Activated CD4-positive, alpha-beta T cell treated with anti-CD3 and anti-CD28 coated beads, Interleukin-2, amount 50 U/mL, for 16 hours (primary cell): ENCODE measurements around the gene LRSAM1.

Experiments
- DNase-seq: peaks from one replicate; pipeline ENCODE4 v3.0.0-alpha.2; 2020

LRSAM1 gene

DNA sequence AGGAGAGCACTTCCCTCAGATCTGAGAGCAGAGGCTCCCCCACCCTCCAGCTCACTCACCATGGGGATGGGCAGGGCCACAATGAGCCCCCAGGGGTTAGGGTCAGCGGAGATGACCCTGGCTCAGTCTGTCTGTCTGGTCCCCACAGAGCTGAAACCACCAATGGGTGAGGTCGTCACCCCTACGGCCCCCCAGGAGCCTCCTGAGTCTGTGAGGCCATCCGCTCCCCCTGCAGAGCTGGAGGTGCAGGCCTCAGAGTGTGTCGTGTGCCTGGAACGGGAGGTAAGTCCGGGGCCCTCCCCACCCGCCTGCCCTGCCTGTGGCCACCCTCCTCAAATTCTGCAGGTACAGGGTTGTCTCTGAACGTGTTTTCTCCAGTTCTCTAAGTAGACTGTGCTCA is 49.6 kb downstream of the LRSAM1 start:
- DNase-seq: no peak

DNA sequence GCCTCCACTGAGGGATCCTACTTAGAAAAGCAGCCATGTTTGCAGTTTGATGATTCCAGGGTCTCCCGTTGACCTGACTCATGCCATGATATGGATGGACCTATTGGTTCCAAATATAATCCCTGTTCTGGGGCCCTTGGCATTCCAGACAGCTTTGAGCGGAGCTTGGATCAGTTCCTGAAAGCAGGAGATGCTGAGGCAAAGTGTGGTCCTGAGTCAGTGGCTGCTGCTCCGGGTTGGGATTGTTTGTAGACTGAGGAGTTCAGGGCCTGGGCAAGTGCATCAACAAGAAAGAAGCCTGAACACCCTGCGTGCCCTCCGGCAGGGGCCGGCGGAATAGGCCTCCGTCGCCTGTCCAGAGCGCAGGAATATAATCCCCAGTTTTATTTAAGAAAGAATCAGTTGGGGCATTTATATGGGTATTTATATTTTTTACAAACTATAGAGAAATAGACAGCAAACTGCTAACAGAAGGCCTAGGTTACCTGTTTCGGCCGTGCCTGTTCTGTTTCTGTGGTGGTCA is 50.6 kb downstream of the LRSAM1 start:
- no peak for DNase-seq

DNA sequence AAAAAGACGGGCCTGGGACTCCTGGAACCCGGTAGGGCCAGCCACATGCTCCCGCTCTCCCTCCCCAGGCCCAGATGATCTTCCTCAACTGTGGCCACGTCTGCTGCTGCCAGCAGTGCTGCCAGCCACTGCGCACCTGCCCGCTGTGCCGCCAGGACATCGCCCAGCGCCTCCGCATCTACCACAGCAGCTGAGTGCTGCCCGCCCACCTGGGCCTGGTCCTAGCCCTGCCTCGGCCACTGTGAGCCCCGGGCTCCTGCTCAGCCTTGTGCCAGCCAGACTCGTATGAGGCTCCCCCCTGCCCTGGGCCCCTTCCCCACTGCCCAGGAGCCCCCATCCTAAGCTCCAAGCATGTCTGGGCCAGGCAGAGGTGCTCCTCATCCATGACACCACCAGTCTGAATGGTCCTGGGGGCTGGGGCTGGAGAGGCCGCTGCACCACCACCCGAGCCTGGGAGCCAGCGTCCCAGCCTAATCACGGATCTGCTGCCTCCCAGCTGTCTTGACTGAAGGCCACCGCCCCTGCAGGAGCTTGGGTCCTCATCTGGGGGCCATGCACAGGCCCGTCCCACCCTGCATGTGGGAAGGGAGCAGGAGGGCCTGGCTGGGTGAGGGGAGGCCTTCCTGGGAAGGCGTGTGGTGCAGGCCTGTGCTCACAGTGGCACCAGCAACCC is 51.5 kb downstream of the LRSAM1 start:
- DNase-seq: no peak

DNA sequence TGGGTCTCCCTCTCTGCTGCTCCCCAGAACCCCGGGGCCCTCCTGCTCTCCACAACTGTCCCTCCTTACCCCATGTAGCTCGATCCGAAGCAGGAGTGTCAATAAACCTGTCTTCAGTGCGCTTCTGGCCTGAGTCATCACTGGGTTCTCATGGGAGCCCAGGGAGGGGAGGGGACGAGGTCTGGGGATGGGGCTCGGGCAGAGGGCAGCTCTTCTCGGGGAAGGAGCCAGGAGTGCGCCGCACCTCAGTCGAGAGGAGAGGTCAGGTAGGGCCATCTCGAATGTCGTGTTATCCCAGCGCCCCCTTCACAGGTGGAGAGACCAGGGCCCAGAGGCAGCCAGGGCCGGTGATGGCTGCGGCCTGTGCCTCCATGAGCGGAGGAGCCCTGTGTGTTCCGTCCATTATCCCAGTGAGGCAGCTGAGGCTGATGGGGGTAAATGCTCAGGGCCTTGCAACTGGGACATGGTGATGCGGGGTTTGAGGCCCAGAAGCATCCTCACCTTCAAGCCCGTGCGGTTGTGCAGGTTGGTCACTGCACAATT is 52.1 kb downstream of the LRSAM1 start:
- no peak for DNase-seq

DNA sequence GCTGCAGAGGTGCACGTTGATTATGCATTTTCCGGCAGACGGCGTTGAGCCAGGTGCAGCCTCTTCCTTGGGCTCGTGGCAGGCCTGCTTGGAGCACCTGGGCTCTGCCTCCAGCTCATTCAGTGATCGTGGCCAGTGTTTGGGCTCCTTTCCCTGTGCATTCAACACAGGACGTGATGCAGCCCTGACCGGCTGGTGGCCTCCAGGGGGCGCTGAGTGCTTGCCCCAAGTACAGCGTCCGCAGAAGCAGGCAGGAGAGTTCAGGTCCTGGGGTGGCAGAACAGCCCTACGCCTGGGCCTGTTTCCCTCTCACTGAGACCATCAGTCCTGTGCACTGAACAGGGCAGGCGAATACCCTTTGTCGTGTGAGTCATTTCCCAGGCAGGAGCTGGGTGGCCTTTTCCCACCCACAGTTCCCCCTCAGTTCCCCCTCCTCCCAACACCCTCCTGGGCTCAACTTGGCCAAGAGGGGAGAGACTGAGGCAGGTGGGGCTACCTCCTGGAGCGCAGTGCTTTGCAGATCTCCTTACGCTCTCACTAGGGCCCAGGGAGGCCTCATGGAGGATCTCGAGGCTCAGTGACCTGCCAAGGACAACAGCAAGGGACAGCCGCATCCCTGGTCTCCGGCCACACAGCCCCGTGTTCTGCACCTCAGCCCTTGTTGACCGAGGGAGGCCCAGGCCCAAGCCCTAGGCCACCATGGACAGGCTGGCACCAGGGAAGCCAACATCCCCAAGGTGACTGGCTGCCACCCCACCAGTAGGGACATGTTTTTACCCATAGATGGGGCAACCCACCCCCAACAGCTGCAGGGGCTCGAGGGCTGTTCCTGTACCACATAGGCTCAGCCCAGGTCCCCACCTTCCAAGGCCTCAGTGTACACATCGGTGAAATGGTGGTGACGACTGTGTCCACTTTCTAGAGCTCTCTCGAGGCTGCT is 52.9 kb downstream of the LRSAM1 start:
- DNase-seq: peak; percentile 81

DNA sequence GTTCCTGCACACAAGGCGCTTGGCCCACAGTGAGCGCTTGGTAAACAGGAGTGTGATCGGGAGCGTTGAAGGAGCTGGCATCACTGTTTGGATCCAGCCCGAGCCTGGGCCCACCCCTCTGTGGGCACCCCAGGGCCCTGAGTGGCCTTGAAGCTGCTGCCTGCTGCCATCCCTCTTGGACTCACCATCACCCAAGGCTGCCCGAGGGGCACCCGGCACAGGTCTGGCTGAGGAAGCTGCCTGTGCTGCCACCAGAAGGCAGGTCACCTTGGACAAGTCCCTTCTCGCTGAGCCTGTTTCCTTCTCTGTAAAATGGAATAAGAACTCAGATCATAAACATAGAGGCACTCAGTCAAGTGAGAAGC is 53.6 kb downstream of the LRSAM1 start:
- no peak for DNase-seq

DNA sequence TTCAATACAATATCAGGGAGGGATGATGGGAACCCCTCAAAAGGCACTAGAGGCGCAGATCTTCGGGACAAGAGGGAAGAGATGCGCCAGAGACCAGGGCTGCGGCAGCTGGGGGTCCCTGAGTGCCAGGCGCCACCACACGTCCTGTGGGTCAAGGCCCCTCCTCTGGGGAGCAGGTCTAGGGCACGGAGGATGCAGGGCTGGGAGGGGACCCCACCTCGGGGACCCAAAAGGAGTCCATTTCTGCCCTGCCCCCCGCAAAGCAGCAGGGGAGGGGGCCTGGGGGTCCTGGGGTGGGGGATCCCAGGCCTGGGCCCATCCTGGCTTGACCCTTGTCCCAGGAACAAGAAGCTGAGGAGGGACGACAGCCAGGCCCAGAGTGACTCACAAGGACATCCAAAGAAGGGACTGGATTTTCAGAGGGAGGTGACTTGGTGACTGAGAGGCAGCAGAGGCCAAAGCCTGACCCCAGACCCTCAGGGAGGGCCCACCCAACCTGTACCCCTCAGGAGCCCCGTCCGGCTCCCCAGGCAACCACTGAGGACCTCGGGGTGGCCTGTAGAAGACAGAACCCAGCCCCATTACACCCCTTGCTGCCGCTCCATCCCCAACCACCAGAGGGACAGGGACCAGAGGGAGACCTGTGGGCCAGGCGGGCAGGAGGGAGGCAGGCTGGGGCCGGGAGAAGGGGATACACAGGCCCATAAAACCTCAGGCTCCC is 54.2 kb downstream of the LRSAM1 start:
- peak; percentile 30 for DNase-seq

DNA sequence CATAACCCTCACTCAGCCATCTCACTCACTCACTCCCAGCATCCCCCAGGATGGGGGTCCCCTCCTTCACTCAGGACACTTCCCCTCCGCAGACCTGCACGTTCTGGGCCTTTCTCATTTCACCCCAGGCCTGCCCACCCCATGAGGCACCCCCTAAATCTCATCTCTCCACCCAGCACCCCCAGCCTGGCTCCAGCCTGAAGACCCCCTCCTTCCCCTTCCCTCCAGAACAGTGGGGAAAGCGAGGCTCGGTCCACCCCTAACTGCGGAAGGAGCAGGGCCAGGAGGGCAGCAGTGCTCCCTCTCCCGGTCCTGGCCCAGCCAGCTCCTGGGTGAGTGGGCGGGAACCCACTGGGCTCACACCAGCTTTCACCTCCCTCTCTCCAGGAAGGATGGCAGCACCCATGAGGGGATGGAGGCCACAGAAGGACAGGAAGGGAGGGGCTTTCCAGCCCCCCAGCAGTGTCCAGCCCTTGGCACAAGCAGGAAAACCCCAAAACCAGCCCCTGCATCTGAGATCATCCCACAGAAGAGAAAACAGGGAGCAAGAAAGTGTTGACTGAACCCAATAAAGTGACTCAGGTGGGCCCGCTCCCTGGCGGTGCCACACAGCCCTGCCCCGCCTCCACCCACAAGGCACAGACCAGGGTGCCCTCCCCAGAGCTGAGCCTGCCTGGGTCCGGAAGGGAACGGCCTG is 55.0 kb downstream of the LRSAM1 start:
- DNase-seq: no peak

DNA sequence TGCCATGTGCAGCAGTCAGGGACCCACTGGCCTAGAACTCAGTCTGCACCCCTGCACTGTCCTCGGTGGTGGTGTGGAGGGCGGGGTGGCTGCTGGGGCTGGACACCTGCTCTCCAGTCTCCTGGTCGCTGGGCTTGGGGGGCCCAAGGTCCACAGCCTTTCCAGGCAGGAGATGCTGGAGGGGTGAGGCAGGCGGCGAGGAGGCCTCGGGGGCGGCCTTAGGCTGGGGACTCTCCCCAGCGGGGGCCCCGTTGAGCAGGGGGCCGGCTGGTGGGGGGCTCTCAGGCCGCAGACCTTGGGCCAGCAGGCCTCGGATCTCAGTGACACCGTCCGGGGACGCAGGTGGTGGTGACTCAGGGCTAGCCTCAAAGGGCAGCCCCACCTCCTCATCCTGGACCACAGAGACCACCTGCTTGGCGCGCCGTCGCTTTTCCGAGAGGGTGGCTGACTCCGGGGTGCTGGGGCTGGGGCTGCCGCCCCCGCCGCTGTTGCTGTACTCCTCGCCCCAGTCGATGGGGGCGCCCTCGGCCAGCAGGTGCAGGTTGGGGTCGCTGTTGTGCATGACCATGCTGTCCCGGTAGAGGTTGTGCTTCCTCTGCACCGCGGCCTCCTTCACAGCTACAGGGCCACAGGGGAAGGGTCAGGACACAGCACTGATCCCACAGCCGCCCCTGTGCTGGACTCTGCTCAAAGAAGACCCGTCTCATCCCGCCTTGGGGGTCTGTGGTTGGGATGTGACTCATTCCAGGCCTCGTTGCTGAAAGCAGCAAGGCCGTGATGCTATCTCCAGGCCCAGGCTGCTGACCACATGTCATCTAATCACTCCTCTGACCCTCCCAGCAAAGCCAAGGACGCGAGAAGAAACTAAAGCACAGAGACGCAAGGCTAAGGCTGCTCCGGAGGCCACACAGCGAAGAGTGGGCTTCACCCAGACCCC is 55.8 kb downstream of the LRSAM1 start:
- DNase-seq: no peak

DNA sequence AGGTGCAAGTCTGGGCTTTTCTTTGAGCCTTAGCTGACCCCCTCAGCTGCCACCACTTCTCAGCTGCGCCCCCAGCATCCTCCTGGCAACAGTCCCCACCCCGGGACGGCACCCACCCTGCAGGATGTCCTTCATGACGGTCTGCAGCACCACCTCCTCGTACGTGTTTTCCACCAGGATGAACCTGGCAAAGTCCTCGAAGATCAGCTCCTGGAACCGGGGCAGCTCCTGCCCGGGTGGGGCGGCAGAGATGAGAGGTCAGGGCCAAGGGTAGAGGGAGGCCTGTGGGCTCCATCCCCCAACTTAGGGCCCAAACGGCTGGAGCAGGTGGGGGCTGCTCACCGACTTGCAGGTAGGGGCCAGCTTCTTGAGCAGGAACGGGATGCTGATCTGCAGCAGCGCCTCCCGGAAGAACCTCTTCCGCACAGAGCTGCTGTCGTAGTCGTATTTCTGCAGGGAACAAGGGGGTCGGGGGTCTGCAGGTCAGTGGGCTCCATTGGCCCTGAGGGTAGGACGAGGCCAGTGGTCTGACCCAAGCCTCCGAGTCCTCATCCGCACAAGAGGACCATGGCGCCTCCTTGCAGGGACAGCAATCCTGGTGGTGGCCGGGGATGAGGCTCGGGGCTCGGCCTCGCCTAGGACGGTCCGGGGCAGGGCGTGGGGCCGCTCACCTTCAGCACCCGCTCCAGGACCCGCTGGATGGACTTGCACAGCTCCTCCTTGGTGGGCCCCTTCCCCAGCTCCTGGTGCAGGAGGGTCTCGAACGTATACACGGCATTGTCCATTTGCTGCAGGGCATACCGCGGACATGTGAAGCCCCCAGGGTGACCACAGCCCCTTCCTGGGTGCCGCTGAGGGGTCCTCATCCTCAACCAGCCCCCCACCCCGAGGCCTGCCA is 56.7 kb downstream of the LRSAM1 start:
- DNase-seq: no peak

DNA sequence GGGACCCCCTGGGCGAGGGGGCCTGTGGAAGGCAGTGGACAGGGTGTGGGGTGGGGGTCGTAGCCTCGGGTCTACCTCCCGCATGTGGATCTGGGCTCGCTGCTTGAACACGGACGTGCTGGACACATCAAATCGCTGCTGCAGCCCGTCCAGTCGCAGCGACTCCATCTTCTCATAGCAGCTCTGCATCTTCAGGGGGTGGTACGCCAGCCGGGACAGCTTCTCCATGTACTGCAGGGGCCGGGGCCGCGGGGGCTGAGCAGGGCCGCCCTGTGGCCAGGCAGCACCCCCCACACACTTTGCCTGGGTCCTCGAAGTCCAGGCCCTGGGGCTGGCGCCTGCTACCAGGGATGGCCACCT is 57.6 kb downstream of the LRSAM1 start:
- no peak for DNase-seq

DNA sequence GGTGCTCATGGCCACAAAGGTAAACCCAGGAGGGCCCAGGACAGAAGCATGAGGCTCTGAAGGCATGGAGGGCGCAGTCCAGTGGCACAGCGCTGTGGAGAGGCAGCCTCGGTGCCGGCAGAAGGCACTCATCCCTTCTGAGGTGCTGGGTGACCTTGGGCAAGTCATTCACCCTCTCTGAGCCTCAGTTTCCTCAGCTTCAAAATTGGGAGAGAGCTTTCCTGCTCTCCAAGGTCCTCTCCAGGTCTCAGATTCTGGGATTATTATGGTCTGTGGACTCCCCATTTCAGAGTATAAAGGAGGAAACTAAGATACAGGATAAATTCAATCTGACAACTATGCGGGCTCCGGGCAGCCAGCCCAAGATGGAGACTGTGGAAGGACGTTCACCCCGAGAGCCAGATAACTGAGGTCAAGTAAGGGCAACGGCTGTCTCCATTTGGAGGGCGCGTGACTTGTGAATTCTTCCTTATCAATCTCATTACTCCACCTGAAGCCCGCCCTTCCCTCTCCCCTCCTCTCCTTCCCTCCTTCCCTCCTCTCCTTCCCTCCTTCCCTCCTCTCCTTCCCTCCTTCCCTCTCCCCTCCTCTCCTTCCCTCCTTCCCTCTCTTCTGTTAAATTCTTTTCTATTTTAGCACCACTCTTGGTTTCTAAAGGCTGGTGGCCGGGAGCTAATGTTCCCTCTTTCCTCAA is 58.1 kb downstream of the LRSAM1 start:
- DNase-seq: no peak

DNA sequence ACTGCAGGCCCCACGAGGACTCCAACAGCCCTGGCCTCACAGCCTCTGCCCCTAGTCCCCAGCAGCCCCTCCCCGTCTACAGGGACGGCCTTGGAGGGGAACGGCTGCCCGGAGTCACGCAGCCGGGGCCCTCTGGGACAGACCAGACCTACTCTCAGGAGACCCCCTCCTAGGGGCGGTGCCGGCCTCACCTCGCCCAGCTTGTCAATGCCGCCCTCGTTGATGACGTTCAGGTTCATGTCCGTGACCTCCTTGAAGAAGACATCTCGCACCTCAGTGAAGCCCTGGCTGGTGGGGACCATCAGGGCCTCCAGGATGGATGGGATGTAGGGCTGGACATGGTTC is 58.6 kb downstream of the LRSAM1 start:
- no peak for DNase-seq

DNA sequence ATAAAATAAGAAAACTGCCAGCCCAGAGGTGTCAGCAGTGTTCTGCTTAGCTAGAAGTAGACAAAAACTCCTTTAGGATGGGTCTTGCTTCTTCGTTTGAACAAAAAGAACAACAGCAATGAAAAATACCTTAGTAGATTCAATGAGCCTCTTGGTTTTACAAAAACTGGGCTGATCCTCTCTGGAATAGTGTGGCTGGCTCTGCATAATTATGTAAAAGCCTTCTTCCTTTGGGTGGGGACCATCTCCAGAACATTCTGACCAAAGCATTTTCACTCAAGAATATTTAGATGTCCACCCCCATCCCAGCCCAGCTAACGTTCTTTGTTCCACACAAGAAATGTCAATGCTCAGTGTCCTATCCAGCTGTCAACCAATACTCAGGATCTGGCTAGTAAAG is 63.2 kb downstream of the LRSAM1 start:
- DNase-seq: no peak

DNA sequence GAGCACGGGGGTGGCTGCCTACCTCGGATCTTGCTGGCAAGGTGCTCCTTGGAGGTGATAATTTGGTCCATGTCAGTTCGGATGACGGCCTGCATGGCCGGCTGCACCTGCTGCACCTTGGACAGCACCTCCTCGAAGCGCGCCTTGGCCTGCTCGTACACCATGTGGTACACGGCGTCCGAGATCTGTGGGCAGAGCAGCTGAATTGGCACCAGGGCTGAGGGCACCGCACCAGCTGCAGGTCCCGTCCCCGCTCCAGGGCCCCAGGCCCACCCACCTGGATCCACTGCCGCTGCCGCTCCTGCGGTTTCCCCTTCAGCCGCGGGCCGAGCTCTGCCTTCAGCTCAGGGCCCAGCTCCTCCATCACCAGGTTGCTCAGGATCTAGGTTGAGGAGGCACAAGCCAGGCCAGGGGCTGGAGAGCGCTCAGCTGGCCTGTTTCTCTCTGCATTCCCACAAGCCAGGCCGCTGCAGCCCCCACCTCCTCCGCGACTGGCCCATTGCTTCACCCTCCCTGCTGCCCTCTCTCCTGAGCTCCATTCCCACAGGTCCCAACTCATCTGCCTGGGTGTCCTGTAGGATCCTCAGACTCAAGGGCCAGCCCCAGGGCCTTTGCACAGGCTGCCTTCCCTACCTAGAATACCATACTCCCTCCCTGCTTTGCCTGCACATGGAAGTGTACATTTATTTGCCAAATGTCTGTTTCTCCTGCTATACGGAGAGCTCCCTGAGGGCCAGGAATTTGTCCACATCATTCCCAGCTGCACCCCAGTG is 65.7 kb downstream of the LRSAM1 start:
- DNase-seq: no peak

DNA sequence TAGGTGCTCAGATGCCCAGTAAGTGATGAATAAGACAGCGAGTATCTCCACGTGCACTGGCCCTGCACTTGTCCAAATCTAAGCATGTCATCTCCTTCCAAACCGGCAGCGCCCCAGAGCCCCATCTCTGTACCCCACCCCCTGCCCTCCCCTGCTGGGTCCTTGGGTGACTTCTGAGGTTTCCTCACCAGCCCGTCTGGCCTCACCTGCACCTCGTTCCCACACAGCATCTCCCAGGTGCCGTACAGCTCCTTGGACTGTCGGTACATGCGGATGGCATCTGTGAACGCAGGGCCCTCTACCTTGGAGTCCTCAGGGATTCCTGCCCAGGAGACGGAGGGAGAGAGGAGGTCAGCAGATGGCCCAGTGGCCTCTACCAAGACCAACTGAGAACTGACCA is 66.3 kb downstream of the LRSAM1 start:
- DNase-seq: no peak

DNA sequence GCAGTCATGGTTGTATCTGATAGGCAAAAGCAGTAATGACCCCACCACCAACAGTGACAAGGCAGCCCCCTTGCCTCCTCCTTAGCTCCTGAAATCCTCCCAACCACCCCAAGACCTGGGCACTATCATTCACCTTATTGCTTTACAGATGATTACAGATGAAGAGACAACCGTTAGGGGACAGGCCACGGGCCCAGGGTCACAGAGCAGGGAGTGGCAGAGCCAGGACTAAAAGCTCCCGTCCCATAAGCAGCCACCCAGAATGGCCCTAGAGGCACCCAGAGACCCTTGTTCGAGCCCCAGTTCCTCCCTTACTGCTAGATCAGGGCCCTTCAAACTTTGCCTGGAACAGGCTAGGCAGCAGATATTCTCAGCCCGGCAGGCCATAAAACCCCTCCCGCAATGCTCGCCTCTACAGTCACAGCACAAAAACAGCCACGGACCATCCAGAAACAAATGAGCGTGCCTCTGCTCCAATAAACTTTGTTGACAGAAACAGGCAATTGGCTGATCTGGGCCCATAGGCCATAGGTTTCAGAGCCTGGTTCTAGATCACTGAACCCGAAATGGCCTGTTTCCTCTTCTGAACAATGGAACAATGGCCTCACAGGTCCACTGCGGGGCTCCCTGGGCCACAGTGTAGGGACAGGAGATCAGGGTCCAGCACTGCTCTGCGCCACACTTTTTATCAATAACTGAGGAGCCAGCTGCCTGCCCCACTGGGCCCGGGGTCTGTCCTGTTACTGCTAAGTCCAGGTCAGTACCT is 67.0 kb downstream of the LRSAM1 start:
- DNase-seq: no peak
